DND-41 (cell line): ENCODE data around the gene RNF130.

Experiments used
- CTCF ChIP-seq: IDR thresholded peaks from 2 replicates; pipeline ENCODE4 v1.5.1; 2012; ENCODE audit warnings: borderline replicate concordance, low read length, moderate library complexity, mild to moderate bottlenecking; ENCODE audit not compliant: poor library complexity, severe bottlenecking; ENCODE audit errors: extremely low read depth
- EZH2 ChIP-seq: IDR thresholded peaks from 3 replicates; pipeline ENCODE4 v1.6.1; 2012; ENCODE audit warnings: borderline replicate concordance, low read depth, mild to moderate bottlenecking, moderate library complexity, low read length, inconsistent platforms; ENCODE audit not compliant: severe bottlenecking

- TF ChIP-seq CTCF (no peak), EZH2 (no peak)
Measured at GRCh38 chr5:180100621-180101450, 29.3 kb upstream of the RNF130 start.
